ENCODE results near the gene LYPD3. TPM values are rescaled to one million over a fixed set of nuclear protein-coding genes. Genes with fewer than 3 reads are reported as not detected.

Gene LYPD3
- total and polyA plus RNA-seq, 8 donors = 0.20 to 1.7 (median 0.36) TPM

GRCh38 chr19:43482193-43482592, 16.8 kb upstream of the LYPD3 start:
- DNase-seq = no peak
- no peaks in the 10 kb centered on the region for H3K9me3 ChIP-seq
- H3K36me3 ChIP-seq = no peaks in the 10 kb centered on the region
- no peak for FAIRE-seq
- no peak for ATAC-seq
- H3K27ac ChIP-seq = no peak overlapping the region
- TF ChIP-seq CTCF (IDR thresholded peaks at IDR 0.05) = no peak
- WGBS, 2 donors = 84 to 91% methylated on average over 4 of the region's 4 CpGs
- no peak overlapping the region for H3K4me3 ChIP-seq
- no peaks in the 10 kb centered on the region for H3K4me1 ChIP-seq
- intact Hi-C loops (cut with DNase I) = no loop called here
- no peaks in the 10 kb centered on the region for H3K27me3 ChIP-seq

GRCh38 chr19:43481701-43482100, 16.3 kb upstream of the LYPD3 start:
- Histone ChIP-seq H3K27me3 (no peaks in the 10 kb centered on the region), H3K4me1 (no peaks in the 10 kb centered on the region)
- intact Hi-C loops (cut with DNase I) = no loop called here

GRCh38 chr19:43480574-43480973, 15.2 kb upstream of the LYPD3 start:
- no peak for DNase-seq
- Histone ChIP-seq H3K4me3 (no peak overlapping the region), H3K36me3 (no peaks in the 10 kb centered on the region), H3K27ac (no peak overlapping the region), H3K27me3 (no peaks in the 10 kb centered on the region), H3K9me3 (no peaks in the 10 kb centered on the region), H3K4me1 (no peaks in the 10 kb centered on the region)
- TF ChIP-seq CTCF (IDR thresholded peaks at IDR 0.05) = no peak
- ATAC-seq = no peak
- intact Hi-C loops (cut with DNase I) = no loop called here
- no peak for FAIRE-seq
- WGBS, 2 donors = 84 to 94% methylated on average over 3 of the region's 3 CpGs

More at GRCh38 chr19:43481701-43482100, 16.3 kb upstream of the LYPD3 start:
- H3K27ac ChIP-seq = no peak overlapping the region
- H3K4me3 ChIP-seq = no peak overlapping the region
- no peak for TF ChIP-seq CTCF (IDR thresholded peaks at IDR 0.05)
- ATAC-seq (no peak), DNase-seq (no peak), FAIRE-seq (no peak)
- no peaks in the 10 kb centered on the region for H3K36me3 ChIP-seq
- 89 to 90% methylated on average over 6 of the region's 6 CpGs for WGBS, 2 donors
- no peaks in the 10 kb centered on the region for H3K9me3 ChIP-seq

- no peaks in the 10 kb centered on the region for H3K9me3 ChIP-seq
- WGBS, 2 donors = 94 to 97% methylated on average over 4 of the region's 4 CpGs
- DNase-seq (no peak), FAIRE-seq (no peak), ATAC-seq (no peak)
- no peak overlapping the region for H3K27ac ChIP-seq
- no peaks in the 10 kb centered on the region for H3K36me3 ChIP-seq
- H3K4me1 ChIP-seq = no peaks in the 10 kb centered on the region
- no peaks in the 10 kb centered on the region for H3K27me3 ChIP-seq
- no peak for TF ChIP-seq CTCF (IDR thresholded peaks at IDR 0.05)
- H3K4me3 ChIP-seq = no peak overlapping the region
- intact Hi-C loops (cut with DNase I) = no loop called here
These were observed 14.7 kb upstream of the LYPD3 start for GRCh38 chr19:43479961-43480561.

GRCh38 chr19:43479226-43479625, 13.8 kb upstream of the LYPD3 start:
- no peak for ATAC-seq
- FAIRE-seq = no peak
- 93 to 94% methylated on average over 15 of the region's 15 CpGs for WGBS, 2 donors
- Histone ChIP-seq H3K27ac (no peak overlapping the region), H3K4me1 (no peaks in the 10 kb centered on the region), H3K4me3 (no peak overlapping the region), H3K27me3 (no peaks in the 10 kb centered on the region), H3K9me3 (no peaks in the 10 kb centered on the region), H3K36me3 (no peaks in the 10 kb centered on the region)
- DNase-seq = no peak
- intact Hi-C loops (cut with DNase I) = no loop called here
- no peak for TF ChIP-seq CTCF (IDR thresholded peaks at IDR 0.05)
